Activated naive CD4-positive, alpha-beta T cell treated with Interleukin-2 at 50 U/mL for 16 hours (primary cell): ENCODE data around the gene SUV39H1.
"Not testable (repeated sequence)": the region's sequence is repeated elsewhere in the genome, so short reads cannot be mapped to it uniquely, and the experiment has no call there.

Source experiments
- DNase-seq: peaks from one replicate; pipeline ENCODE4 v3.0.0-alpha.2; 2020

The SUV39H1 gene

GRCh38 chrX:48688531-48689150 is 7.9 kb upstream of the SUV39H1 start:
- DNase-seq, result no peak

- DNase-seq, result no peak
Observed at GRCh38 chrX:48689208-48689920, 7.2 kb upstream of the SUV39H1 start.

- DNase-seq, result not testable (repeated sequence)
Observed at GRCh38 chrX:48691746-48692145, 4.8 kb upstream of the SUV39H1 start.

GRCh38 chrX:48694776-48695533 is 1.6 kb upstream of the SUV39H1 start:
- DNase-seq, result no peak

GRCh38 chrX:48695534-48695896 is 1.0 kb upstream of the SUV39H1 start:
- no peak for DNase-seq

GRCh38 chrX:48695925-48696300 is 621 bp upstream of the SUV39H1 start:
- DNase-seq, result no peak

- DNase-seq, result peak; percentile 16
Observed at GRCh38 chrX:48696909-48697727, 584 bp downstream of the SUV39H1 start.

GRCh38 chrX:48698306-48698705 is 1.8 kb downstream of the SUV39H1 start:
- no peak for DNase-seq

GRCh38 chrX:48700246-48700645 is 3.7 kb downstream of the SUV39H1 start:
- no peak for DNase-seq

- DNase-seq, result no peak
Observed at GRCh38 chrX:48700951-48701653, 4.6 kb downstream of the SUV39H1 start.

- DNase-seq, result no peak
Observed at GRCh38 chrX:48702032-48702431, 5.5 kb downstream of the SUV39H1 start.

GRCh38 chrX:48702716-48703115 is 6.2 kb downstream of the SUV39H1 start:
- no peak for DNase-seq

GRCh38 chrX:48703228-48703627 is 6.7 kb downstream of the SUV39H1 start:
- DNase-seq, result no peak

- no peak for DNase-seq
Observed at GRCh38 chrX:48703642-48704481, 7.3 kb downstream of the SUV39H1 start.

GRCh38 chrX:48705871-48706270 is 9.3 kb downstream of the SUV39H1 start:
- DNase-seq, result no peak

- DNase-seq, result no peak
Observed at GRCh38 chrX:48709522-48710112, 13.1 kb downstream of the SUV39H1 start.

GRCh38 chrX:48711162-48711928 is 14.8 kb downstream of the SUV39H1 start:
- DNase-seq, result no peak

GRCh38 chrX:48711929-48712505 is 15.5 kb downstream of the SUV39H1 start:
- DNase-seq, result no peak

GRCh38 chrX:48713847-48714246 is 17.3 kb downstream of the SUV39H1 start:
- DNase-seq, result no peak

- no peak for DNase-seq
Observed at GRCh38 chrX:48714573-48714972, 18.0 kb downstream of the SUV39H1 start.
